Astrocyte of the hippocampus (primary cell): Measurements from ENCODE around the gene SELL.
"Not testable (repeated sequence)": the region's sequence is repeated elsewhere in the genome, so short reads cannot be mapped to it uniquely, and the experiment has no call there.

Source experiments
- DNase-seq: peaks from one replicate; pipeline ENCODE4 v3.0.0; 2011; ENCODE audit warnings: low read depth, low spot score

The SELL gene

DNA sequence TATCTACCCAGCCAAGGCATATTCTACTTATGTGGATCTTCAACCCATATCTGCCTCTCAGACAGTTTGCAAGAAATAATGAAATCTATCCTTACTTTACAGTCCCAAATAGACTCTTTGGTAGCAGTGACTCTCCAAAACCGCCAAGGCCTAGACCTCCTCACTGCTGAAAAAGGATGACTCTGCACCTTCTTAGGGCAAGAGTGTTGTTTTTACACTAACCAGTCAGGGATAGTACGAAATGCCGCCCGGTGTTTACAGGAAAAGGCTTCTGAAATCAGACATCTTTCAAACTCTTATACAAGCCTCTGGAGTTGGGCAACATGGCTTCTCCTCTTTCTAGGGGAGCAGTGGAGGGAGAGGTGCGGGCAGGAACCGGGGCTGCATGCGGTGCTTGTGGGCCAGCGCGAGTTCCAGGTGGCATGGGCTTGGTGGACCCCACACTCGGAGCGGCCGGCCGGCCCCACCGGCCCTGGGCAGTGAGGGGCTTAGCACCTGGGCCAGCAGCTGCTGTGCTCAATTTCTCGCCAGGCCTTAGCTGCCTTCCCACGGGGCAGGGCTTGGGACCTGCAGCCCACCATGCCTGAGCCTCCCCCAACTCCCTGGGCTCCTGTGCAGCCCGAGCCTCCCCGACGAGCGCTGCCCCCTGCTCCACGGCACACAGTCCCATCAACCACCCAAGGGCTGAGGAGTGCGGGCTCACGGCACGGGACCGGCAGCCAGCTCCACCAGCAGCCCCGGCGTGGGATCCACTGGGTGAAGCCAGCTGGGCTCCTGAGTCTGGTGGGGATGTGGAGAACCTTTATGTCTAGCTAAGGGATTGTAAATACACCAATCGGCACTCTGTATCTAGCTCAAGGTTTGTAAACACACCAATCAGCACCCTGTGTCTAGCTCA, 43.5 kb downstream of the SELL start:
- DNase-seq: not testable (repeated sequence)

DNA sequence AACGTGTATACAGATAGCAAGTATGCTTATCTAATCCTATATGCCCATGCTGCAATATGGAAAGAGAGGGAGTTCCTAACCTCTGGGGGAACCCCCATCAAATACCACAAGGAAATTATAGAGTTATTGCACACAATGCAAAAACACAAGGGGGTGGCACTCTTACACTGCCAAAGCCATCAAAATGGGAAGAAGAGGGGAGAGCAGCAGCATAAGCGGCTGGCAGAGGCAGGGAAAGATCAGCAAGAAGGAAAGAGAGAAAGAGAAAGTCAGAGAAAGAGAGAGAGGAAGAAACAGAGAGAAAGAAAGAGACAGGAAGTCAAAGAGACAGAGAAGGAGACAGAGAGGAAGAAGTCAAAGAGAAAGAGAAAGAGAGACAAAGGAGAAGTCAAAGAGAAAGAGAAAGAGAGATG, 44.2 kb downstream of the SELL start:
- DNase-seq: not testable (repeated sequence)

DNA sequence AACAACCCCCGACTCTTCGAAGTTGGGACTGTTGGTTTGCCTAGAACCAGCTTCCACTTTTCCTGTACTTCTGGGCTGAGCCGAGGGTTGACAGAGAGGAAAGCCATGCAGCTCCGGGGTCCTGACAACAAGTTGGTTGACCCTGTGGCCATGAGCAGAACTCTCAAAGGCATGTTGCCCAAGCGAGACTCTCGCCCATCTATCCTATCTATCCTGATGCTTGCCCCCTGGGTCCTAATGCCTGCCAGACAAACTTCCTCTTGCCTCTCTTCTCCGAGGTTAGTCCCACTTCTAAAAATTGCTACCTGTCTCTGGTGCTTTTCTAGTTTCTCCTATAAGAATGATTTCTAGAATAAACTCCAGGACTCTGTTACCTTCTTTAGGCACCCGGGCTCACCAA, 48.7 kb downstream of the SELL start:
- DNase-seq: not testable (repeated sequence)

DNA sequence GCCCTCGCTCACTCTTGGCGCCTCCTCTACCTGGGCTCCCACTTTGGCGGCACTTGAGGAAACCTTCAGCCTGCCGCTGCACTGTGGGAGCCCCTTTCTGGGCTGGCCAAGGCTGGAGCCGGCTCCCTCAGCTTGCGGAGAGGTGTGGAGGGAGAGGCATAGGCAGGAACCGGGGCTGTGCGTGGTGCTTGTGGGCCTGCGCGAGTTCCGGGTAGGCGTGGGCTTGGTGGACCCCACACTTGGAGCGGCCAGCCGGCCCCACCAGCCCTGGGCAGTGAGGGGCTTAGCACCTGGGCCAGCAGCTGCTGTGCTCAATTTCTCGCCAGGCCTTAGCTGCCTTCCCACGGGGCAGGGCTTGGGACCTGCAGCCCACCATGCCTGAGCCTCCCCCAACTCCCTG, 50.4 kb downstream of the SELL start:
- not testable (repeated sequence) for DNase-seq

DNA sequence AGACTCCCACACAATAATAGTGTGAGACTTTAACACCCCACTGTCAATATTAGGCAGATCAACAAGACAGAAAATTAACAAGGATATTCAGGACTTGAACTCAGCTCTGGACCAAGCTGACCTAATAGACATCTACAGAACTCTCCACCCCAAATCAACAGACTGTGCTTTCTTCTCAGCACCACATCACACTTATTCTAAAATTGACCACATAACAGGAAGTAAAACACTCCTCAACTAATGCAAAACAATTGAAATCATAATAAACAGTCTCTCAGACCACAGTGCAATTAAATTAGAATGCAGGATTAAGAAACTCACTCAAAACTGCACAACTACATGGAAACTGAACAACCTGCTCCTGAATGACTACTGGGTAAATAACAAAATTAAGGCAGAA, 52.6 kb downstream of the SELL start:
- DNase-seq: not testable (repeated sequence)

DNA sequence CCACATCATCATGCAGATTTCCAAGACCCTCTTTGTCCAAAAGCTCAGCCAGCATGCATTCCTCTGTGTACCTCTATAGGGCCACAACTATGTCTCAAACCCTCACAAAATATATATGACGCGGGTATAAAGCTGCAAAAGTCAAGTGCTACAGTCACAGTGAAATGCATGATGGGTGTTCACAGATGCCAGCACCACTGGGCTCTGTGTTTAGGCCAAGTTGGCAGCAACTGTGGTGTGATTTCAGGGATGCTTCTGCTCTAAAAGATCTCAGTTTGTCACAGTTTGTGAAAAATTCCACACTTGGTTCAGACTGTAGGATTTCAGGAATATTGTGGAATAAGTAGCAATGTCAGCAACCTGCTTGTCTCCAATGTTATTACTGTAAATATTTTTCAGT, 57.5 kb downstream of the SELL start:
- DNase-seq: no peak

DNA sequence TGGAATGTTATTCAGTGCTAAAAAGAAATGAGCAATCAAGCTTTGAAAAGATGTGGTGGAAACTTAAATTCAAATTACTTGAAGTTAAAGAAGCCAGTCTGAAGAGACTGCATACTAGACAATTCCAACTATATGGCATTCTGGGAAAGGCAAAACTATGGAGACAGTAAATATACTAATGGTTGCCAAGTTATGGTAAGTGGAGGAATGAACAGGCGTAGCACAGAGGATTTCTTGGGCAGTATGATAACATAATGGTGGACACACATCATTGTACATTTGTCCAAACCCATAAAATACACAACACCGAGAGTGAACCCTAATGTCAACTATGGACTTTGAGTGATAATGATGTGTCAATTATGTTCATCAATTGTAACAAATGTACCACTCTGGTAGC, 60.4 kb downstream of the SELL start:
- DNase-seq: no peak

DNA sequence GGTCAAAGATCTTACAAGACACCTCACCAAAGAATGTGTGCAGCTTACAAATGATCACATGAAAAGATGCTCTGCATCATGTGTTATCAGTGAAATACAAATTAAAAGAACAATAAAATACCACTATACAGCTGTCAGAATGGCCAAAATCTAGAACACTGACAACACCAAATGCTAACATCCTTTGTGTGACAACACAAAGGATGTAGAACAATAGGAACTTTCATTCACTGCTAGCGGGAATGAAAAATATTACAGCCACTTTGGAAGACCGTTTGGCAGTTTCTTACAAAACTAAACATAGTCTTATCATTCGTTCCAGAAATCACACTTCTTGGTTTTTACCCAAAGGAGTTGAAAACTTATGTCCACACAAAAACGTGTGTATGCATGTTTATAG, 60.9 kb downstream of the SELL start:
- no peak for DNase-seq

DNA sequence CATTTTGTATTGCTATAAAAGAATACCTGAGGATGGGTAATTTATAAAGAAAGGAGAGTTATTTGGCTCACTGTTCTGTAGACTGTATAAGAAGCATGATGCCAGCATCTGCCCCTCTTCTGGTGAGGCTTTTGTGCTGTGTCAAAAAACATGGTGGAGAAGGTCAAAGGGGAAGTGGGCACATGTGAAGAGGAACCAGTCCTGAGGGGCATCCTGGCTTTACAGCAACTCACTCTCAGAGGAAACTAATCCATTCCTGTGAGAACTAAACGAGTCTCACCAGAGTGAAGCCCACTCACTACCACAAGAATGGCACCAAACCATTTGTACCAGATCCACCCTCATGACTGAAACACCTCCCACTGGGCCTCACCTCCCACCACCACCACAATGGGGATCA, 62.7 kb downstream of the SELL start:
- no peak for DNase-seq

DNA sequence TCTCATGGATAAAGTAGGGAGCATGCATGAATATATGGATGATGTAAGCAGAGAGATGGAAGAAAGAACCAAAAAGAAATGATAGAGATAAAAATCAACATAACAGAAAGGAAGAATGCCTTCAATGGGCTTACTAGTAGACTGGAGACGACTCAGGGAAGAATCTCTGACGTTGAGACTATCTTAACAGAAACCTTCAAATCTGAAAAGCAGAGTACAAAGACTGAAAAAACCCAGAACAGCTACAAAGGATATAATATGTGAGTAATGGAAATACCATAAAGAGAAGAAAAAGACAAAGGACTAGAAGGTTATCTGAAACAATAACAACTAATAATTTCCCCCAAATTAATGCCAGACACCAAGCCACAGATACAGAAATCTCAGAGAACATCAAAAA, 63.2 kb downstream of the SELL start:
- DNase-seq: no peak

DNA sequence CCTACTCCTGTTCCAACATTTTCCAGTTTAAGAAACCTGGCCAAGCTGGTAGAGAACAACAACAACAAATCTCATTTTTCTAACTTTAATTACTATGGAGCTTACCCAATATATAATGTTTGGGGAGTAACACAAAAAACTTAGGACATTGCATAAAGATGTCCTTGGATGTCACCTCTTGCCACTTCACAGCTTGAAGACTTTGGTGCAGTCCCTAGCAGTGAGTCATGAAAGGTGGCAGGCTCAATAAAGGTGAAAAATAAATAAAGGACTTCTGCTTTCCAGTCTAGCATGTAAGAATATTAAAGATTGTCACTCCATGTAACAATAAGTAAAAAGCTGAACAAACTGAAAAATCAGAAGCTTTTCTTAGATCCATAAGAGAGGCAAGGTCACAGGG, 63.9 kb downstream of the SELL start:
- DNase-seq: no peak

DNA sequence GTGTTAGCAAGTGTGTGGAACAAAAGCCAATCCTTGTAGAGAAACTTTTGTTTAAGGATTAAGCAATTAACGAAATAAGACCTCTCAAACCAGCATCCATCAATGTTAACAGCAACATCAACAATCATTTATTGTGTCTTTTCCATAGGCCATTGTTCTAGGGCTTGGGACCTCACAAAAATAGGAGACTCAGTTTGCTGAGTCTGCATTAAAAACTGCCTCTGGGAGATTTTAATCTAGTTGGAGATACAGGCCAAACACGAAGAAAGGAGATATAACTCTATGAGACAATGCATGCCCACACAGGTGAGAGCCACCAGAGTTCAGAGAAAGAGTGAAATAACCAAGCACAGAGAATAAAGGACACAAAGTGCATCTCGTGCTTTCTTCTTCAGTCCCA, 67.1 kb downstream of the SELL start:
- no peak for DNase-seq
